GM12875 (cell line): Measurements from ENCODE around the gene SLC26A1.

Source experiments
- H3K4me3 ChIP-seq: one replicate; pipeline ENCODE4 v1.5.1; 2011; ENCODE audit warnings: low read depth, low read length, control low read depth
- CTCF ChIP-seq: IDR thresholded peaks from 2 replicates; pipeline ENCODE4 v1.5.1; 2011; ENCODE audit warnings: low read depth, mild to moderate bottlenecking, control low read depth, inconsistent platforms, low read length, moderate library complexity, borderline replicate concordance; ENCODE audit not compliant: insufficient read depth

The SLC26A1 gene

GRCh38 chr4:950136-951020 lies 42.8 kb downstream of the SLC26A1 start:
- H3K4me3 ChIP-seq = no peak overlapping the region
- no peak for TF ChIP-seq CTCF

DNA sequence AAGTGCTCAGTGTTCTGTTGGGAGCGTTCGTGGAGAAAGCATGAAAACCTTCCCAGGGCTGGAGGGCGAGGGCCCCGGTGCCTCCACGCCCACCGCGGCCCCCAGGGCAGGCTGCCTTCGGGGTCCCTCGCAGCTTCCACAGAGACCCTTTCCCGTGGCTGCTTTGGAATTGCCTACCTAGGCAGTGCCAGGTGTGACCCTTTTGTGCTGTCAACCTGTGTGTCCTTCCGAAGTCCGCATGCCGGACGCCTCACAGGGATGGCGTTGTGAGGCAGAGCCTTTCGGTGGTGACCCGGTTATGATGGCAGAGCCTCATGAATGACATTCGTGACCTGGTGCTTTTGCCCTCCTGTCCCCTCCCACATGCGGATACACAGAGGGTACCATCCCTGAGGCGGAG lies 43.5 kb downstream of the SLC26A1 start:
- no peak for TF ChIP-seq CTCF

GRCh38 chr4:948936-949300 lies 44.3 kb downstream of the SLC26A1 start:
- no peak overlapping the region for H3K4me3 ChIP-seq
- no peak for TF ChIP-seq CTCF

More for the DNA sequence above, 43.5 kb downstream of the SLC26A1 start:
- no peak overlapping the region for H3K4me3 ChIP-seq

GRCh38 chr4:948101-948935 lies 44.9 kb downstream of the SLC26A1 start:
- no peak overlapping the region for H3K4me3 ChIP-seq
- no peak for TF ChIP-seq CTCF

DNA sequence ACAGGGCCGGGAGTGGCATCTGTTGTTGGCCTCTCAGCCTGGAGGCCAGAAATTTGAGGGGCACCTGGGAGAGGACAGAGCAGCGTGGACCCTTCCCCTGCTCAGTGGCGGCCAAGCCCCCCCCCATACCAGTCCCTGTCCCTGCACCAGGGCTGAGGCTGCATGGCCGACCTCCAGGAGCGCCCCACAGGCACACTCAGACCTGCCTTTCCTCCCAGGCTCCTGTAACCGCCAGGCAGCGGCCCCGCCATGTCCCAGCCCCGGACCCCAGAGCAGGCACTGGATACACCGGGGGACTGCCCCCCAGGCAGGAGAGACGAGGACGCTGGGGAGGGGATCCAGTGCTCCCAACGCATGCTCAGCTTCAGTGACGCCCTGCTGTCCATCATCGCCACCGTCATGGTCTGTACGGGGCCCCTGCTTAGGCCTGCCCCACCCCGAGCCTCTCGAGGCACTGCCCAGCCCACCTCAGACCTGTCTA lies 45.7 kb downstream of the SLC26A1 start:
- no peak overlapping the region for H3K4me3 ChIP-seq

GRCh38 chr4:946517-947471 lies 46.4 kb downstream of the SLC26A1 start:
- TF ChIP-seq CTCF = no peak
- H3K4me3 ChIP-seq = no peak overlapping the region

More for the DNA sequence above, 45.7 kb downstream of the SLC26A1 start:
- TF ChIP-seq CTCF = no peak
